DOHH2 (cell line): Measurements from ENCODE around the gene LRMDA.

Experiments
- CTCF ChIP-seq: fragments of 200-600 bp; sonication (generic); IDR thresholded peaks from one replicate; pipeline ENCODE4 v1.5.1; 2014; ENCODE audit warnings: antibody characterized with exemption, mild to moderate bottlenecking, low read depth, low read length; ENCODE audit not compliant: poor library complexity, severe bottlenecking
- EZH2phosphoT487 ChIP-seq: fragments of 200-600 bp; sonication (generic); IDR thresholded peaks from 2 replicates; pipeline ENCODE4 v1.6.1; 2017; ENCODE audit warnings: borderline replicate concordance, mild to moderate bottlenecking, antibody characterized with exemption, low read length, moderate library complexity, mixed read lengths

- no peak for TF ChIP-seq CTCF
- no peak for TF ChIP-seq EZH2phosphoT487
These were observed 64.2 kb downstream of the LRMDA start for GRCh38 chr10:75495434-75496190.
